B cell (primary cell): ENCODE data around the gene PAPSS1.

Source experiments
- EZH2 ChIP-seq: IDR thresholded peaks from 2 replicates; pipeline ENCODE4 v1.6.1; 2012; ENCODE audit warnings: borderline replicate concordance, low read depth, mild to moderate bottlenecking, moderate library complexity, low read length; ENCODE audit not compliant: insufficient read depth, poor library complexity, severe bottlenecking
- TF ChIP-seq, protein P1 (sequence below): fragments of 200-600 bp; IDR thresholded peaks from one replicate; pipeline ENCODE4 v1.8.0; 2022; ENCODE audit warnings: antibody characterized with exemption, mild to moderate bottlenecking

DNA sequence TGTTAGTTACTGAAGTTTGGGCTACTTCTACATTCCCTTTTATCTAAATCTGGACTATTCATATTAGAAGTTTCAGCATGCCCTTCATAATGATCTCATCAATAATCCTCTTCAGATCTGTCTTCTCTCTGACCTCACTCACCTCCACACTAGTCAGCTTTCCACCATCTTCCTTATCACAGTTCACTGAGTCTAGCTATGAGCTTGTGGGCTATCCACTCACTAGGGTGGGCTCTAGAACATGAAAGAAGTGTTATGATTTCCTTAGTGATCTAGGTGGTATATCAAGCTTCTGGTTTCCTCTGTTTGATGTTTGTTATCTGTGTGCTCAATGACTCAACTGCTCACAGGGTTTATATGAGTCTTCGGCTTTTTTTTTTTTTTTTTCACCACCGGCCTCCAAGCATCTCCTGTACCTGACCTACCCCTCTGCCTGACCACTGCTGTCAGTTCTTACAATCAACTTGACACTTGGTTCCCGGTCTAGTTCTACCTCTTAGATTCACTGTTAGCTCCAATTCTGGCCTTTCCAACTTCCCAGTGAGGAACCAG is 103.1 kb downstream of the PAPSS1 start:
- TF ChIP-seq, protein P1, sequence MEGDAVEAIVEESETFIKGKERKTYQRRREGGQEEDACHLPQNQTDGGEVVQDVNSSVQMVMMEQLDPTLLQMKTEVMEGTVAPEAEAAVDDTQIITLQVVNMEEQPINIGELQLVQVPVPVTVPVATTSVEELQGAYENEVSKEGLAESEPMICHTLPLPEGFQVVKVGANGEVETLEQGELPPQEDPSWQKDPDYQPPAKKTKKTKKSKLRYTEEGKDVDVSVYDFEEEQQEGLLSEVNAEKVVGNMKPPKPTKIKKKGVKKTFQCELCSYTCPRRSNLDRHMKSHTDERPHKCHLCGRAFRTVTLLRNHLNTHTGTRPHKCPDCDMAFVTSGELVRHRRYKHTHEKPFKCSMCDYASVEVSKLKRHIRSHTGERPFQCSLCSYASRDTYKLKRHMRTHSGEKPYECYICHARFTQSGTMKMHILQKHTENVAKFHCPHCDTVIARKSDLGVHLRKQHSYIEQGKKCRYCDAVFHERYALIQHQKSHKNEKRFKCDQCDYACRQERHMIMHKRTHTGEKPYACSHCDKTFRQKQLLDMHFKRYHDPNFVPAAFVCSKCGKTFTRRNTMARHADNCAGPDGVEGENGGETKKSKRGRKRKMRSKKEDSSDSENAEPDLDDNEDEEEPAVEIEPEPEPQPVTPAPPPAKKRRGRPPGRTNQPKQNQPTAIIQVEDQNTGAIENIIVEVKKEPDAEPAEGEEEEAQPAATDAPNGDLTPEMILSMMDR = no peak
- TF ChIP-seq EZH2 = no peak
